ENCODE results near the gene SLC35B2. TPM values are rescaled to one million over a fixed set of nuclear protein-coding genes. Genes with fewer than 3 reads are reported as not detected.

The SLC35B2 gene
- total RNA-seq (2014; rRNA removed): 111 and 117 TPM in 2 replicates
- 90.7 TPM for polyA plus RNA-seq (2012)

- peak; percentile 64 for DNase-seq (ENCODE audit: low read depth)
Measured at GRCh38 chr6:44257025-44257752, at the start of gene SLC35B2. SLC35B2 (minus strand) TSS chr6:44257528; CDS start chr6:44257410, 118 bp downstream.

- DNase-seq (ENCODE audit: low read depth): no peak
Measured at GRCh38 chr6:44306710-44307109, 49.4 kb upstream of the SLC35B2 start.

- DNase-seq (ENCODE audit: low read depth): no peak
Measured at GRCh38 chr6:44305200-44305725, 47.9 kb upstream of the SLC35B2 start.

GRCh38 chr6:44304282-44305199 lies 47.2 kb upstream of the SLC35B2 start:
- DNase-seq (ENCODE audit: low read depth): peak; percentile 34

- no peak for DNase-seq (ENCODE audit: low read depth)
Measured at GRCh38 chr6:44303842-44304241, 46.5 kb upstream of the SLC35B2 start.

GRCh38 chr6:44302856-44303255 lies 45.5 kb upstream of the SLC35B2 start:
- no peak for DNase-seq (ENCODE audit: low read depth)

GRCh38 chr6:44301782-44302564 lies 44.6 kb upstream of the SLC35B2 start:
- DNase-seq (ENCODE audit: low read depth): no peak

GRCh38 chr6:44301106-44301505 lies 43.8 kb upstream of the SLC35B2 start:
- no peak for DNase-seq (ENCODE audit: low read depth)

GRCh38 chr6:44300292-44300823 lies 43.0 kb upstream of the SLC35B2 start:
- DNase-seq (ENCODE audit: low read depth): no peak

GRCh38 chr6:44298864-44299263 lies 41.5 kb upstream of the SLC35B2 start:
- DNase-seq (ENCODE audit: low read depth): no peak

GRCh38 chr6:44298055-44298803 lies 40.9 kb upstream of the SLC35B2 start:
- DNase-seq (ENCODE audit: low read depth): no peak

- DNase-seq (ENCODE audit: low read depth): no peak
Measured at GRCh38 chr6:44297063-44298038, 40.0 kb upstream of the SLC35B2 start.

- DNase-seq (ENCODE audit: low read depth): no peak
Measured at GRCh38 chr6:44294832-44295791, 37.8 kb upstream of the SLC35B2 start.

GRCh38 chr6:44292661-44293365 lies 35.5 kb upstream of the SLC35B2 start:
- no peak for DNase-seq (ENCODE audit: low read depth)

GRCh38 chr6:44291841-44292240 lies 34.5 kb upstream of the SLC35B2 start:
- no peak for DNase-seq (ENCODE audit: low read depth)

- DNase-seq (ENCODE audit: low read depth): no peak
Measured at GRCh38 chr6:44289726-44290260, 32.5 kb upstream of the SLC35B2 start.

GRCh38 chr6:44286747-44287146 lies 29.4 kb upstream of the SLC35B2 start:
- no peak for DNase-seq (ENCODE audit: low read depth)
